Tibial nerve (tissue), 4 donors: ENCODE results near the gene CTBP2. TPM values are rescaled to one million over a fixed set of nuclear protein-coding genes. Genes with fewer than 3 reads are reported as not detected.

Source experiments
- DNase-seq, 2 donors: peaks; one replicate each; pipeline ENCODE4 v3.0.0-alpha.2; 2019; ENCODE audit warnings: low spot score in 2 of 2
- H3K27ac ChIP-seq, 4 donors: fragments of 200-600 bp; sonication (generic) in 3 of 4; one replicate each; pipeline ENCODE4 v1.5.1; 2017 to 2019; ENCODE audit warnings: mild to moderate bottlenecking in 1 of 4
- H3K27me3 ChIP-seq, 2 donors: fragments of 200-600 bp; sonication (generic) in 1 of 2; one replicate each; pipeline versions ENCODE4 v1.5.1 to v1.6.0; 2017 to 2019
- H3K36me3 ChIP-seq, 3 donors: fragments of 200-600 bp; sonication (generic); one replicate each; pipeline ENCODE4 v1.5.1; 2018 to 2019
- H3K4me1 ChIP-seq, 4 donors: fragments of 200-600 bp; sonication (generic) in 3 of 4; one replicate each; pipeline ENCODE4 v1.5.1; 2017 to 2019
- H3K4me3 ChIP-seq, 4 donors: fragments of 200-600 bp; sonication (generic) in 3 of 4; one replicate each; pipeline ENCODE4 v1.5.1; 2017 to 2019; ENCODE audit warnings: mild to moderate bottlenecking in 1 of 4, moderate library complexity in 1 of 4
- H3K9me3 ChIP-seq, 4 donors: fragments of 200-600 bp; sonication (generic) in 3 of 4; one replicate each; pipeline ENCODE4 v1.5.1; 2017 to 2019
- EP300 ChIP-seq, 2 donors: sonication (generic); formaldehyde crosslinking; IDR thresholded peaks; one replicate each; pipeline ENCODE4 v1.6.1; 2017; ENCODE audit warnings: antibody characterized with exemption in 2 of 2, mild to moderate bottlenecking in 1 of 2
- POLR2A ChIP-seq, 2 donors: fragments of 450-650 bp; IDR thresholded peaks; one replicate each; pipeline ENCODE4 v1.6.1; 2017; ENCODE audit warnings: antibody characterized with exemption in 2 of 2, mild to moderate bottlenecking in 2 of 2, moderate library complexity in 2 of 2
- WGBS, 2 donors: methylation state at CpG; one replicate each; pipeline ENCODE4 v1.1.5; 2018; 5-methylcytosine and 5-hydroxymethylcytosine counted together
- small RNA-seq: library from RNA; depleted of rRNA; stranded (forward); fragments of <200 nt; gene quantifications from one replicate; pipeline ENCODE3, GENCODE V24; 2016
- total RNA-seq, 4 donors: library from RNA; depleted of rRNA; stranded (reverse); fragments of >200 nt; gene quantifications; one replicate each; pipeline ENCODE4 v1.1.0, GENCODE V29; 2016
- TF ChIP-seq, protein P1 (sequence below), 5 experiments: fragments of 200-600 bp in 3 of 5; fragments of 450-650 bp in 2 of 5; sonication (generic) in 3 of 5; IDR thresholded peaks; one replicate each; pipeline ENCODE4 v1.5.1; 2016 to 2019; ENCODE audit warnings: antibody characterized with exemption in 5 of 5, mild to moderate bottlenecking in 3 of 5, moderate library complexity in 2 of 5

CTBP2 gene
- total RNA-seq, 4 donors from 2014 or later, result 40.4 to 97.9 (median 62.3) TPM

DNA sequence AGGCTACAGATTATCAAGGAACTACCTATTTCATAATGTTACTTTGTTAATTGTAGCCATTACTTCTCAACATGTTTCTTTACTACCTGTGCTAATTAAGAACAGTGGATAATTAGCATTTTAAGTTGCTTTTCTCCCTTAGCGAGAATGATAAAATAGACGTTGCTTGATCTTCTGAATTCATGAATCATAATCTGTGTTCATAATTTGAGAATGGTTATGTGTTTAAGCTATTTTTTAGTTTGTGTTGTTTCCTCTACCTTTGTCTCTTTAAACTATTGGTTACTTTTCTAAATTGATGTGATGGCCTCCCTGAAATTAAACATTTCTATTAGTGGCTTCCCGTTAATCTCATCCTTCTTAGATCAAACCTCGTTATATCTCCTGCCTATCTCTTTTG lies 218.5 kb downstream of the CTBP2 start, which contains the start of gene ZRANB1:
Gene ZRANB1 (plus strand): TSS at position 301 of the 400 bp plus-strand sequence. CDS start 371 bp downstream, outside the sequence.
- H3K27ac ChIP-seq, result no peak within 1 kb of the TSS
- H3K4me1 ChIP-seq, result peaks cover 0 to 78% (median 15%) of the 10 kb centered on the region in 4 donors
- 87 to 92% methylated on average over 4 of the region's 4 CpGs for WGBS, 2 donors
- no peak within 1 kb of the TSS for H3K4me3 ChIP-seq
- TF ChIP-seq, protein P1, sequence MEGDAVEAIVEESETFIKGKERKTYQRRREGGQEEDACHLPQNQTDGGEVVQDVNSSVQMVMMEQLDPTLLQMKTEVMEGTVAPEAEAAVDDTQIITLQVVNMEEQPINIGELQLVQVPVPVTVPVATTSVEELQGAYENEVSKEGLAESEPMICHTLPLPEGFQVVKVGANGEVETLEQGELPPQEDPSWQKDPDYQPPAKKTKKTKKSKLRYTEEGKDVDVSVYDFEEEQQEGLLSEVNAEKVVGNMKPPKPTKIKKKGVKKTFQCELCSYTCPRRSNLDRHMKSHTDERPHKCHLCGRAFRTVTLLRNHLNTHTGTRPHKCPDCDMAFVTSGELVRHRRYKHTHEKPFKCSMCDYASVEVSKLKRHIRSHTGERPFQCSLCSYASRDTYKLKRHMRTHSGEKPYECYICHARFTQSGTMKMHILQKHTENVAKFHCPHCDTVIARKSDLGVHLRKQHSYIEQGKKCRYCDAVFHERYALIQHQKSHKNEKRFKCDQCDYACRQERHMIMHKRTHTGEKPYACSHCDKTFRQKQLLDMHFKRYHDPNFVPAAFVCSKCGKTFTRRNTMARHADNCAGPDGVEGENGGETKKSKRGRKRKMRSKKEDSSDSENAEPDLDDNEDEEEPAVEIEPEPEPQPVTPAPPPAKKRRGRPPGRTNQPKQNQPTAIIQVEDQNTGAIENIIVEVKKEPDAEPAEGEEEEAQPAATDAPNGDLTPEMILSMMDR (IDR thresholded peaks at IDR 0.05), result no peak
- no peak for TF ChIP-seq POLR2A (IDR thresholded peaks at IDR 0.05)
- TF ChIP-seq EP300 (IDR thresholded peaks at IDR 0.05), result no peak
- H3K36me3 ChIP-seq, result no peaks in the 10 kb centered on the region
- DNase-seq, result no peak
- H3K27me3 ChIP-seq, result no peaks in the 10 kb centered on the region
- H3K9me3 ChIP-seq, result no peaks in the 10 kb centered on the region

DNA sequence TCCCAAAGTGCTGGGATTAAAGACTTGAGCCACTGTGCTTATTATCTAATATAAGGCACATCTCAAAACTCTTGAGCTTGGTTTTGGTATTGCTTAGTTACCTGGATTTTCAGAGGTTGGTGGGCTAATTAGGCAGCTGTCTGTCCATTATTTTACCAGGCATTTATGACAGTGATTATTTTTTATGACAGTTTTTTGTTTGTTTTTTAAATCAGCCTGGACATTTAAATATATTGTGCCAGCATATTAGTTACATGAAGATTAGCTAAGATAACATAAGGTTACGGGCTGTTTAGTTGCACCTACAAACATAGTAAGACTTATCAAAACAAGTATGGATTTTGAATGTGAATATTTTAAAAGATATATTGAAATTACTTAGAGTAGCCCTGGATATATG lies 221.1 kb downstream of the CTBP2 start:
- Histone ChIP-seq H3K4me1 (peaks cover 0 to 61% (median 7%) of the 10 kb centered on the region in 4 donors), H3K4me3 (no peak overlapping the region)
- WGBS, 2 donors, result 93 to 100% methylated on average over 1 of the region's 1 CpG

DNA sequence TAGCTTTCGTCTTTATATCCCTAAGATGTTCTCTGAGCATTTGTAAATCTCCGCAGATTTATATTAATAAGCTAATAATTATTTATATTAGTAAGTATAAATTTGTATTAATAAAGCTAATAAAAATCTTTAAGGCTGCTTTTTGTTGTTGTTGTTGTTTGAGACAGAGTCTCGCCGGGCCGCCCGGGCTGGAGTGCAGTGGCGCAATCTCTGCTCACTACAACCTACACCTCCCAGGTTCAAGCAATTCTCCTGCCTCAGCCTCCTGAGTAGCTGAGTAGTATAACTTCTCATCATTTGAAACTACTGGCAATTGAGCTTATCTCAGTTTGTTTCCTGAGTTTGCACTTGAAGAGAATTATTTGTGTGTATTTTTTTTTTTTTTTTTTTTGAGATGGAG lies 223.6 kb downstream of the CTBP2 start:
- no peak for DNase-seq
- Histone ChIP-seq H3K9me3 (peaks cover 0 to 8% (median 0%) of the 10 kb centered on the region in 4 donors), H3K4me1 (peaks cover 0 to 36% (median 0%) of the 10 kb centered on the region in 4 donors), H3K27me3 (no peaks in the 10 kb centered on the region), H3K4me3 (no peak overlapping the region), H3K36me3 (no peaks in the 10 kb centered on the region), H3K27ac (no peak overlapping the region)
- no peak for TF ChIP-seq EP300 (IDR thresholded peaks at IDR 0.05)
- TF ChIP-seq, protein P1 (IDR thresholded peaks at IDR 0.05), result no peak
- 95 to 96% methylated on average over 7 of the region's 7 CpGs for WGBS, 2 donors

More for the DNA sequence above, 221.1 kb downstream of the CTBP2 start:
- no peaks in the 10 kb centered on the region for H3K9me3 ChIP-seq
- no peak for DNase-seq
- no peaks in the 10 kb centered on the region for H3K36me3 ChIP-seq
- no peaks in the 10 kb centered on the region for H3K27me3 ChIP-seq
- no peak overlapping the region for H3K27ac ChIP-seq
- no peak for TF ChIP-seq EP300 (IDR thresholded peaks at IDR 0.05)
- no peak for TF ChIP-seq POLR2A (IDR thresholded peaks at IDR 0.05)
- TF ChIP-seq, protein P1 (IDR thresholded peaks at IDR 0.05), result no peak

DNA sequence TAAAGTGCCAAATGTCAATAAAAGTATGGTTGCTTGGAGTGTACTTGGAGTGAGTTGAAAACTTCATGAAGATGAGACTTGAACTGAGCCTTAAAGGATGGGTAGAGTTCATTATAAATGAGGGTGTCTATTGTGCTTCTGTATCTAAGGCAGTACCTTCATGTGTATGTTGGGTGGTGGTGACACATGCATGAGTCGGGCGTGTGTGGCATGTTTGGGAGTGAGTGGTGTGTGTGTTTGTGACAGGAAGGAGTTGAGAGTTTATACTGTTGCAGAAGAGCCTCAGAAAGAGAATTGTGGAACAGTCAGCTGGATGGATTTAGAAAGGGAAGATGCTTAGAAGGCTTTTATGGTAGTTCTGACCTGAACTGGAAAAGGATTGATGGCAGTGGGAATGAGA lies 224.4 kb downstream of the CTBP2 start:
- TF ChIP-seq EP300 (IDR thresholded peaks at IDR 0.05), result no peak
- TF ChIP-seq, protein P1 (IDR thresholded peaks at IDR 0.05), result no peak
- no peak for TF ChIP-seq POLR2A (IDR thresholded peaks at IDR 0.05)
- Histone ChIP-seq H3K4me1 (peaks cover 0 to 30% (median 0%) of the 10 kb centered on the region in 4 donors), H3K27me3 (no peaks in the 10 kb centered on the region), H3K9me3 (peaks cover 0 to 10% (median 0%) of the 10 kb centered on the region in 4 donors), H3K4me3 (no peak overlapping the region), H3K36me3 (no peaks in the 10 kb centered on the region), H3K27ac (no peak overlapping the region)
- WGBS, 2 donors, result 91 to 95% methylated on average over 2 of the region's 2 CpGs
- no peak for DNase-seq

Small RNA genes within 50 kb of the gene (small RNA-seq; reads per million reads assigned to genes)
- not detected for gene MIR4296
- gene MRPS21P6, result not detected

Other genes starting within 250 kb of the CTBP2 start
- 10 to 100 TPM; 22.2 to 33.5 (median 24.2) TPM for gene ZRANB1, start 218.4 kb downstream of the CTBP2 start, total RNA-seq